GM04503 (cell line): ENCODE measurements around the gene ZFPM1.
"Not testable (repeated sequence)": the region's sequence is repeated elsewhere in the genome, so short reads cannot be mapped to it uniquely, and the experiment has no call there.

Source experiments
- DNase-seq: peaks from one replicate; pipeline ENCODE4 v3.0.0-alpha.2; 2012; ENCODE audit warnings: low read depth

Gene ZFPM1

GRCh38 chr16:88514526-88515232 lies 61.6 kb downstream of the ZFPM1 start:
- no peak for DNase-seq

- no peak for DNase-seq
These were observed 62.3 kb downstream of the ZFPM1 start for GRCh38 chr16:88515371-88515770.

GRCh38 chr16:88515925-88516594 lies 63.0 kb downstream of the ZFPM1 start:
- no peak for DNase-seq

- no peak for DNase-seq
These were observed 63.6 kb downstream of the ZFPM1 start for GRCh38 chr16:88516601-88517061.

GRCh38 chr16:88517208-88517774 lies 64.2 kb downstream of the ZFPM1 start:
- not testable (repeated sequence) for DNase-seq

- DNase-seq: not testable (repeated sequence)
These were observed 65.5 kb downstream of the ZFPM1 start for GRCh38 chr16:88518411-88519111.

GRCh38 chr16:88519240-88519639 lies 66.2 kb downstream of the ZFPM1 start:
- no peak for DNase-seq

GRCh38 chr16:88519938-88520653 lies 67.0 kb downstream of the ZFPM1 start:
- no peak for DNase-seq

- no peak for DNase-seq
These were observed 68.6 kb downstream of the ZFPM1 start for GRCh38 chr16:88521674-88522073.

- DNase-seq: no peak
These were observed 69.3 kb downstream of the ZFPM1 start for GRCh38 chr16:88522276-88522949.

- no peak for DNase-seq
These were observed 70.5 kb downstream of the ZFPM1 start for GRCh38 chr16:88523309-88524161.

- DNase-seq: no peak
These were observed 71.3 kb downstream of the ZFPM1 start for GRCh38 chr16:88524274-88524972.

- DNase-seq: no peak
These were observed 72.0 kb downstream of the ZFPM1 start for GRCh38 chr16:88524973-88525662.

- DNase-seq: no peak
These were observed 72.5 kb downstream of the ZFPM1 start for GRCh38 chr16:88525663-88525990.

- DNase-seq: no peak
These were observed 73.2 kb downstream of the ZFPM1 start for GRCh38 chr16:88526008-88526905.

- DNase-seq: no peak
These were observed 73.8 kb downstream of the ZFPM1 start for GRCh38 chr16:88526906-88527185.

GRCh38 chr16:88527186-88527936 lies 74.3 kb downstream of the ZFPM1 start:
- DNase-seq: no peak
